SKM-1 (cell line): ENCODE results near the gene GRIP1.

Experiments
- DNase-seq: peaks from one replicate; lab custom pipeline; 2025; ENCODE audit not compliant: unreplicated experiment; lab: John Stamatoyannopoulos, UW

The GRIP1 gene

DNA sequence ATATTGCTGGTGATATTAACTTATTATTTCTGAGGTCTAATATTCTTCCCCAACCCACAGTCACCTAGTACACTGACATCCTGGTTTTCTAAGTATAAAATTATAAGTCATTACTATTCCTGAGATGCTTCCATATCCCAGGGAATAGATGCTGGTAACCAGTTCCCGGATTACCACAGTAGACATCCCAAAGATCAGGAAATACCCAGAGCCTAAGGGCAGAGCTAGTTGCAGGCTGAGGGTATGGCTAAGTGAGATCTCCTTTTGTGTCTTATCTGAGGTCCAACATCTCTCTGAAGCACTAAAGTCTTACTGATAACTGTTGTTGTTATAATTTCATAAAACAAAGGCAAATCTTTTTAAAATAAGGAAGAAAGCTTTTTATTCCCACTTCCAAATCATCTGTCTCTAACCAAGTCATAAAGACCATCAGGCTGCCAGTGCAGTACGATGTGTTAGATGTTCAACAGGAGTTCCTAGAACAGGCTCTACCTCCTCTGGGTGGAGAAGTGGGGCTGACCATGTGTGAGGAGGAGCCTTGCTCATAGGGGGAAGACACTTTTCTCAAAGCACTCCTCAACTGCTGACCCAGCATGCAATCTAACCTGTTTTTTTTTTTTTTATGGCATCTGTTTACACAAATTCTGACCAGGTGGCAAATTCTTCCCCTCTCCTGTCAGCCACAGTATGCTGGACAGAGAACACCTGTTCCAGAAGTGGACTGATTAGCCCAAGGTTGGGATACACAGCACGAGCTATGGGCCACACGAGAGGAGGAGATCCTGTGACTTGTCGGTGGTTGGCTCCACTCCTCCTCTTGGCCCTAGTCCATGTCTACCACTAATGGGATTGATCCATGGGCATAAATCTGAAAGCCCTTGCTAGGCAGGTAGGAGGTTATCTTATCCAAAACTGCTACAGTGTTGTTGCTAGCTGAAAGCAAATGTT is 16.1 kb upstream of the GRIP1 start:
- DNase-seq = no peak

DNA sequence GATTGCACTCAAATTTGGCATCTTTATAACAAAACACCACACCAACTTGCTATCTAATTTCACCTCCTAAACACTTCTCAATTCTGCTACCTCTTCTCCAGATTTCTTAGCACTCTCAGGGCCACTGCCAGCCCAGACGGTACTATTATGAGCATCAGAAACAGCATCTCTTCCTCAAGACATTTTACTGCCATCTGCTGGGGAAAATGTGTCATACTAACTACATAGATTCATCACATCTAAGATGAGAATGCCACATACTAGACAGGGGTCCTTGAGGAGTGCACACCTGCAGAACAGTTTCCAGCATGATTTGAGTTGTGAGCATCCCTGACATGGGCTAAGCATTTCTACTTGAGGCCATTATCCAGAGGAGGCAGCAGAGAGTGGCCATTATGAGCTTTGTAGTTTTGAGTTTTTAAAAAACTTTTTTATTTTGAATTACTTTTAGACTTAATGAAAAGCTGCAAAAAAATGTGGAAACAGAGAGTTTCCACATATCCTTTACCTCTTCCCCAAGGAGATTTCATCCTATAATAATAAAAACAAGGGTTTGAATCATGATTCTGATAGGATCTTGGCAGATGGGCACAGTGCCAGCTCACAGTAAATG is 15.1 kb upstream of the GRIP1 start:
- DNase-seq = peak; percentile 6

- DNase-seq = no peak
These were observed 14.1 kb upstream of the GRIP1 start for GRCh38 chr12:66692986-66693385.

DNA sequence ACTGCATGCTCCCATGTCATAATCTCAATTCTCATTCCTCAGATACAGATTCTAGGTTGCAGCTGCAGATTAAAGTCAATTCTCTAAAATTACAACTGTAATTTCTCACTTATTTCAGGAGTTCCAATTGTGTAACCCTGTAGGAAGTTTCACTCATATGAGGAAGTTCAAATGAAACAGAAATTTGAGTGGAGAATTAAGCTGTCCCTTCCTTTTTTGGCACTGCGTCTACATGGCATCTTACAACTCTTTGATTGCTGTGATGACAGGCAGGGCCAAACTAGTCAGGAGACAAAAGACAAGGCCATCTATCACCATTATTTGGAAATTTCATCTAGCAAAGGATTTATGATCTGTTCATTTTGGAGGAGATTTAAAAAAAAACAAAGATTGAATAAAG is 13.3 kb upstream of the GRIP1 start:
- DNase-seq = no peak

GRCh38 chr12:66688846-66689439 is 10.1 kb upstream of the GRIP1 start:
- no peak for DNase-seq

DNA sequence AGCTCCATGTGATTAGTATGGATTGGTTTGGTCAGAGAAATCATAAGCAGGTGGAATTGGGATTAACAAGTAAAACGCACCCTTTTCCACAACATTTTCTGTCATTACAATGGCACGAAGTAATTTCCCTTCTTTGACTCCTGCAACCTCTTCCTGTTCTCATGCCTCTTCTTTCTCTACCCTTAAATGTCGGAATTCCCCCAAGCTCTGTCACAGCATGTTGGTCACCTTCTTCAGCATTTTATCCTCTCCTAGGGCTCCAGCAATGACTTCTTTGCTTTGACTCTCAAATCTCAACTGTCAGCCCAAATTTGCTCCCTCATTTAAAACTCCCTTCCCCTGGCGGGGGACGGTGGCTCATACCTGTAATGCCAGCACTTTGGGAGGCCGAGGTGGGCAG is 5.3 kb upstream of the GRIP1 start:
- DNase-seq = no peak

- no peak for DNase-seq
These were observed 4.9 kb upstream of the GRIP1 start for GRCh38 chr12:66683822-66684221.

- DNase-seq = no peak
These were observed 4.2 kb upstream of the GRIP1 start for GRCh38 chr12:66683073-66683472.

DNA sequence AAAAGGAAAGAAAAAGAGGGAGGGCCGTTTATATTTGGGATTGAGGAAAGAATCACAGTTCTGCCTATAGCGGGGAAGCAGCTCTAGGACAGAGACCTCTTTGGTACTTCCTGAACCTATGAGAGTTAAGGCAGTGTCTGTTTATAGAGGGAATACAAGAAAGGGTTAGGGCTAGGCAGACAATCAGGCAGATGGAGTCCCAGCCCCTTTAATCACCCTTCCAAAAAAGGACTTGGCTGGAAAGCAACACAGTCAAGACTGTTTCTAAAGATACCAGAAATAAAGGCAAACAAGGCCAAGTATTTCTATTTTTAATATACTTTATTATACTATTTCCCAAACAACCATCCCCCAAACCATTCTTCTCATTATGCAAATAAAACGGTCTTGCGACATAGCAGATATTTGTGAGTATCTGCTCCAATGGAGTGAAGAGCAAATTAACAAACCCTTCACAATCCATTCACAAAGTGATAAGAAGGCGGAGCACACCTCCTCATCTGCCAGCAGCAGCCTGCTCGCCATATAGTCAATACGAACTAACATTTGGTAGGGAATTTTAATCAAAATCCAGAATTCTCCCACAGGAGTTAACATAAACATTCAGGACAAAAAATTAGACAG is 697 bp upstream of the GRIP1 start:
- no peak for DNase-seq

DNA sequence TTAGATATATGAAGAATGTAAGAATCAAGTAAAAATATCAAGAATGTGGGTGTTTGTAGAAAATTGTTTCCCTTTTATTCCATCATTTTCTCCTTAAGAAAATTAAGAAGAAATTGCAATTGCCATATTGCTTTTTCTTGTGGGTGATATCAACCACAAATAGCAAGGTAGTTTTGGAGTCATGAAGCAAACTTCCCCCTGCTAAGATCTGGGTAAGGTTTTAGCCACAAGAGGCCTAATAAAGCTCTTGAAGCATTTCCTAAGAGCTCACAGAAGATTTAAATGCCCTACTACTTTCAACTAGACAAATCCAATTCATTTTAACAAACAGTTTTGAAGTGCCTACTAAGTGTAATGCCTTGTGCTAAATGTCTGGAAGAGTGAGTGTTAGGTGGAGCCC is 2.6 kb downstream of the GRIP1 start:
- no peak for DNase-seq

DNA sequence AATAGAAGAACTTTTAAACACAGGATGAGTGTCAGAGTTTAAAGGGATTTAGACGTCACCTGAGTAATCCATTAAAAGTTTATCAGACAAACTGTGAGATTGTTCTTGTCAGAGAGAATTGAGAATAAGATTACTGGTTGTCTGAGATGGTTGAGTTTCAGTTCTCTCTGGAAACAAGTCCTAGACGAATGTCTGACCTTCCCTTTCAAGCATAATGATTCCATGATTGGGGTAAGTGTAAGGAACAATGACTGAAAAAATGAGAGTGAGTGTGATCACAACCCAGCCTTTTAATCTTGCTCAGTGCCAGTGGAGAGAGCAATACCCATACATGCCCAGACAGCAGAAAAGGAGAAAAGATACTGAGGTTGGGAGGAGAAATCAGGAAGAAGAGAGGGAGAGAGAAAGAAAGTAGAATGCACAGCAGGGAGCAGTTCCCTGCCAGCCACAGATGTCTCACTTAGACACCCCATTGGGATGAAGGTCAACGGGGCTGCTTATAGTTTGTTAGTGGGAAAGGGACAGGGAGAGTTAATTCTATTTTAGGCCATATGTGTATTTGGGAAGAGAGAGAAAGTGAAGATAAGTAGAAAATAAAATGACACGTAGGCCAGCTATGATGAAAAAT is 4.3 kb downstream of the GRIP1 start:
- no peak for DNase-seq

- DNase-seq = no peak
These were observed 9.3 kb downstream of the GRIP1 start for GRCh38 chr12:66669541-66669940.

- no peak for DNase-seq
These were observed 10.6 kb downstream of the GRIP1 start for GRCh38 chr12:66668311-66668710.

- DNase-seq = no peak
These were observed 11.0 kb downstream of the GRIP1 start for GRCh38 chr12:66667906-66668305.

GRCh38 chr12:66666481-66666880 is 12.4 kb downstream of the GRIP1 start:
- no peak for DNase-seq

DNA sequence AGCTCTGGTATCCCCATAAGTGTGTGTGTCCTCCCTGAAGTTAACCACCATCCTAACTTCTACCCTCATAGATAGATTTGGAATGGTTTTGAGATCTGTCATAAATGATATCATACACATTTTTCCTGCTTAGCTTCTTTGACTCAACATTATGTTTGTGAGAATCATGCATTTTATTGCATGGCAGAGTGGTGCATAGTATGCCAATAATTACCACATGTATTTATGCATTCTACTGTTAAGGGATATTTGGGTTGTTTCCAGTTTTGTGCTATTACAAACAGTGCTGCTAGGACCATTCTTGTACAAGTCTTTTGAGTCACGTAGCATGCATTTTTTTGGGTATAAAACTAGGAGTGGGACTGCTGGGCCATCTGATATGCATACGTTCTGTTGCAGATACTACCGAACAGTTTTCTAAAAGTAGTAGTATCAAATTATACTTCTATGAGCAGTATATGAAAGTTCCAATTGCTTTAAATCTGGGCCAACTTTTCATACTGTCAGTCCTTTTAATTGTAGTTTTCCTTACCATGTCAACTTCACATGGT is 13.4 kb downstream of the GRIP1 start:
- no peak for DNase-seq

- no peak for DNase-seq
These were observed 14.8 kb downstream of the GRIP1 start for GRCh38 chr12:66664076-66664475.

- no peak for DNase-seq
These were observed 15.3 kb downstream of the GRIP1 start for GRCh38 chr12:66663611-66664010.

DNA sequence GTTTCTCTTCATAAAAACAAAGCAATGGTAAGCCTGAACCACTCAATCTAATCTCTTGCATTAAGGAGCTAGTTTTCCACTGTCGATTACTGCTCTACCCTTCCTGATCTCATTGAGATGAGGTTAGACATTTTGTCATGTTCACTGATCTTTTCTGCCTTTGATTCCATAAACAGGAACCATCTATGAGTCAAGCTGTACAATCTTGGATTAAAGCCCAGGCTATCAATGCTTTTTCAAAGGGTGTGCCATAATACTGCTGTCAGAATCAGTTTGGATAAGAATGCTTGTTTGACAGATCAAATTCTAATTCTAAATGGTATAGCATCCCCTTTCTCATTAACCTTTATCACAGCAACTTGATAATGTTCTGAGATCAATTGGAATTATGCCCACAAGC is 16.1 kb downstream of the GRIP1 start:
- DNase-seq = no peak

DNA sequence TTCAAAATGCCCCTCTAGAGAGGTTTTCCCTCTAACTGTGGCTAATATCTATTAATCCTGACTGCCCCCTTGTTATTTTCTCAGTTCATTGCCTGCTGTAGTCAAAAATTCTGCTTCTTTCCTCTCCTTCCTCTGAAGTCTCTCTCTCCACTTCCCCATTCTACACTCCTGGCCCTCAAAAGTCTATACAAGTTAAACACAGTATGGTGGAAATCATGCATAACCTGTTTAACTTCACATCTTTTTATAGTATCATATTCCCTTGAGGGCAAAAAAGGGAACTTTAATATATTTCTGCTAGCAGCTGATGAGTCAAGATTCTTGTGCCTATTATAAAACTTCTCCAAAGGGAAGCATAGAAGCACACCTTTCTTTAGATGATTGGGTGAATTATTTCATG is 16.7 kb downstream of the GRIP1 start:
- no peak for DNase-seq

DNA sequence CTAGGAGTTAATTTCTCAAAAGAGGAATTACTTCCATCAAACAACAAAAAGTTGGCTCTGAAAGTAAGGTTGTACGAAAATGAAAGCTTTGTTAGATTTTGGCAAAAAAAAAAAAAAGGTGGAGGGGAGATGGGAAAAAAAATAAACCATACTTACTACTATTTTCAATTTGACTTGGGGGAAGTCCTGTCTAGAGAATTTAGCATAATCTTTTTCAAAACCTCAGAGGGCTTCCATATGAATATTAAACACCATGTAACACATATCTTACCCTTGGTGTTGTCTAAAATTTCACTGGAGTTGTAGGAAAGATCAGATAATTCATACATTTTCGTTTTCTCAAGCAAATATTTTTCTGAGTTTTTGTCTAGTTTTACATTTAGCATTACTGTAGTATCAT is 17.5 kb downstream of the GRIP1 start:
- no peak for DNase-seq
